GM12801 (cell line): Measurements from ENCODE around the gene LVRN.

Source experiments
- TF ChIP-seq, protein P1 (sequence below): IDR thresholded peaks from one replicate; pipeline ENCODE4 v1.5.1; 2011; ENCODE audit warnings: control low read depth; ENCODE audit not compliant: insufficient read length; ENCODE audit errors: extremely low read depth

LVRN gene

DNA sequence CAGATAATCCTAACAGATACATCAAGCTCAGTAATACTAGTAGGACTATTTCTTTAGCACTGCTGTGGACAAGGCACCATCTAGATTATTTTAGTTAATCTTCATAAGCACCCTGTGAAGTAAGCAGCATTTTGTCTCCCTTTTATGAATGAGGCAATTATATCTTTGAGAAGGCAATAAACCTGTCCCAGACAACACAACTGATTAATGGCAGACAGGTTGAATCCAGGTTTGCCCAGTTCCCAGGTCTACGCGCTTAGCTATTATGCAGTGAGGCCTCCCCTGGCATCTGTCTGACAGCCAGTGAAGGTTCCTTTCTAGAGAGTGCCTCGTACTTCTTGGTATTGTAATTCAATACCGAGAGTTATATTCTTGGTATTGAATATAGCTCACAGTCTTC is 9.7 kb upstream of the LVRN start:
- TF ChIP-seq, protein P1, sequence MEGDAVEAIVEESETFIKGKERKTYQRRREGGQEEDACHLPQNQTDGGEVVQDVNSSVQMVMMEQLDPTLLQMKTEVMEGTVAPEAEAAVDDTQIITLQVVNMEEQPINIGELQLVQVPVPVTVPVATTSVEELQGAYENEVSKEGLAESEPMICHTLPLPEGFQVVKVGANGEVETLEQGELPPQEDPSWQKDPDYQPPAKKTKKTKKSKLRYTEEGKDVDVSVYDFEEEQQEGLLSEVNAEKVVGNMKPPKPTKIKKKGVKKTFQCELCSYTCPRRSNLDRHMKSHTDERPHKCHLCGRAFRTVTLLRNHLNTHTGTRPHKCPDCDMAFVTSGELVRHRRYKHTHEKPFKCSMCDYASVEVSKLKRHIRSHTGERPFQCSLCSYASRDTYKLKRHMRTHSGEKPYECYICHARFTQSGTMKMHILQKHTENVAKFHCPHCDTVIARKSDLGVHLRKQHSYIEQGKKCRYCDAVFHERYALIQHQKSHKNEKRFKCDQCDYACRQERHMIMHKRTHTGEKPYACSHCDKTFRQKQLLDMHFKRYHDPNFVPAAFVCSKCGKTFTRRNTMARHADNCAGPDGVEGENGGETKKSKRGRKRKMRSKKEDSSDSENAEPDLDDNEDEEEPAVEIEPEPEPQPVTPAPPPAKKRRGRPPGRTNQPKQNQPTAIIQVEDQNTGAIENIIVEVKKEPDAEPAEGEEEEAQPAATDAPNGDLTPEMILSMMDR = no peak

DNA sequence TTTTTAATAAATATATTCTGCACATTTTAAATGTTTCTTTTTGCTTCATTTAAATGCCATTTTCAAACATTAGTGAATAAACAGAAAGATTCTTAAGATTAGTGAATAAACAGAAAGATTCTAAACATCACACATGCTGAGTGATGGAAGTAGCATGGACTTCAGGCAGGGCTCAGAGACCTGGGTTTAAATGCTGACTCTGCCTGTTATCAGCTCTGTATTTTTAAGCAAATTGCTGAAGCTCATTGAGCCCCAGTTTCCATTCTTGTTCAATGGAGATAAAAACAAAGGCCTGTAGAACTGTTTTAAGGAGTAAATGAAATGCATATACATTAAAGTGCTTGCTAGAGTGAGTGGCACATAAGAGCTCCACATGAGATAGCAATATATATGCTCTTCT is 8.1 kb upstream of the LVRN start:
- TF ChIP-seq, protein P1 = no peak

DNA sequence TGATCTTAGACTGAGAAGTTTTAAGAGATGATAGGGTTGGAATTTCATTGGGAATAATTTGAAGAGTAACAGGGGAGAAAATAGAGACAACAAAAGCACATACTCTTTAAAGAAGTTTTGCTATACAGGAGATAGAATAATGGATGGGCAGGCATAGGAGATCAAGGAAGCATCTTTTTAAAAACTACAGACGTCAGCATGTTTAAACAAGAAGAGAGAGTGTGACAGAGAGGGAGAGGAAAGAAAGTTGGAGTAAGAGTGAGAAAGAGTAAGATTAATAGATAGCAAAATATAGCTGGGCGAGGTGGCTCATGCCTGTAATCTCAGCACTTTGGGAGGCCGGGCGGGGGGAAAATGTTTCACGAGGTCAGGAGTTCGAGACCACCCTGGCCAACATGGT is 5.3 kb upstream of the LVRN start:
- TF ChIP-seq, protein P1 = no peak

DNA sequence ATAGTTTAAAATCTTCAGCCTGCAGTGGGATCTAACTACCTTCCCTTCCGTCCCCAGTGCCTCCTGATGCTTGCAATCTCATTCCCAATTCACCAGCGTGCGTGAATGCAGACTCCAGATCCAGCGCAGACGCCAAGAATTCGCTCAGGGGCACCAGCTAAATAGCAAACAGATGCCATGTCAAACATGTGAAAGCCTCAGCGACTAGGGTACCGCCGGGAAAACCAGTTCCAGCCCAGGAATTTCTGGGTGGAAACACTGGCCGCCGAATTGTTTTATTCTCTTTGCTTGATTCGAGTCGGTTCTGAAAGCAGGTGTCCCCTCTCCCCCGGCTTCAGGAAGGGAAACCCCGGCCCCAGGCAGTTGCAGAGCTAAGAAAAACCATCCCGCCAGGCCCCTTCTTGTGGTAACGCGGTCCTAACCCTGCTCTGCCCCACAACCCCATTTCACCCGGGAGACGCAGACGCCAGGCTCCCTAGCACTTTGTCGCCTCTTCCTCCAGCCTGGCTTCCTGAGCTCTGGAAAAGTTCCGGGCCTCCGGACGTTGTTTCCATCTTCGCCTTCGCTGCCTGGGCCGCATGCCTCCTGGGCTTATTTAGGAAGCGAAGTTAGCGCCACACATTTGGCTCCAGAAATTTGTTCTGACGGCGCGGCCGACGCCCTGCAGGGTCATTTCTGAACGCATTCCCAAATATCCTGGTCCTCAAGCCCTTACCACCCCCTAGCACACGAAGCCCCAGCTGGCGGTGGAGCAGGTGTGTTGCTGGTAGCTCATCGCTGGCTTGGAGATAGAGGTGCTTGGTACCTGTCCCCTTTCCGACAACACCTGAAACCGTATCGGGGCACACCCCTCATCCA is 665 bp upstream of the LVRN start:
- TF ChIP-seq, protein P1 = no peak

DNA sequence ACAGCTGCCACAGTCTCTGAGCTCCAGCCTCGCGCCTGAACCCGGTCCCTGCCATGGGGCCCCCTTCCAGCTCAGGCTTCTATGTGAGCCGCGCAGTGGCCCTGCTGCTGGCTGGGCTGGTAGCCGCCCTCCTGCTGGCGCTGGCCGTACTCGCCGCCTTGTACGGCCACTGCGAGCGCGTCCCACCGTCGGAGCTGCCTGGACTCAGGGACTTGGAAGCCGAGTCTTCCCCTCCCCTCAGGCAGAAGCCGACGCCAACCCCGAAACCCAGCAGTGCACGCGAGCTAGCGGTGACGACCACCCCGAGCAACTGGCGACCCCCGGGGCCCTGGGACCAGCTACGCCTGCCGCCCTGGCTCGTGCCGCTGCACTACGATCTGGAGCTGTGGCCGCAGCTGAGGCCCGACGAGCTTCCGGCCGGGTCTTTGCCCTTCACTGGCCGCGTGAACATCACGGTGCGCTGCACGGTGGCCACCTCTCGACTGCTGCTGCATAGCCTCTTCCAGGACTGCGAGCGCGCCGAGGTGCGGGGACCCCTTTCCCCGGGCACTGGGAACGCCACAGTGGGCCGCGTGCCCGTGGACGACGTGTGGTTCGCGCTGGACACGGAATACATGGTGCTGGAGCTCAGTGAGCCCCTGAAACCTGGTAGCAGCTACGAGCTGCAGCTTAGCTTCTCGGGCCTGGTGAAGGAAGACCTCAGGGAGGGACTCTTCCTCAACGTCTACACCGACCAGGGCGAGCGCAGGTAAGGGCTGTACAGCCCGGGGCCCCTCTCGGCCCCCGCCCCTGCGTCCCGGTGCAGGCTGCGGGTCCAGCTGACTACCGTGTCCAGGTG is 509 bp downstream of the LVRN start:
- TF ChIP-seq, protein P1 = no peak

DNA sequence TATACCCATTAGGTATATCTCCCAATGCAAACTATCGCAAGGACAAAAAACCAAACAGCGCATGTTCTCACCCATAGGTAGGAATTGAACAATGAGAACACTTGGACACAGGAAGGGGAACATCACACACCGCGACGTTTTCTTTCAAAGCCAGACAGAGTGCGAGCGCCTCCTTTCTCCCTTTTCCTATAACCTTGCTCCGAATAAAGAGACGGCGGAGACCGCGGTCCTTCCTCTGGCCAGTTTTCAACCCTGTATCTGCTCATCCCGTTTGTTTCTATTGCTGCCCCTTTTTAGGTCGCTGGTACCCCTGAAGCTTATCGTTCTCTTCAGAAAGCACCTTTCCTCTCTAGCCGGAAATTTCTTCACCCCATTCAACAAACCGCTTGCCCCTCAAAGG is 1.3 kb downstream of the LVRN start:
- TF ChIP-seq, protein P1 = no peak

DNA sequence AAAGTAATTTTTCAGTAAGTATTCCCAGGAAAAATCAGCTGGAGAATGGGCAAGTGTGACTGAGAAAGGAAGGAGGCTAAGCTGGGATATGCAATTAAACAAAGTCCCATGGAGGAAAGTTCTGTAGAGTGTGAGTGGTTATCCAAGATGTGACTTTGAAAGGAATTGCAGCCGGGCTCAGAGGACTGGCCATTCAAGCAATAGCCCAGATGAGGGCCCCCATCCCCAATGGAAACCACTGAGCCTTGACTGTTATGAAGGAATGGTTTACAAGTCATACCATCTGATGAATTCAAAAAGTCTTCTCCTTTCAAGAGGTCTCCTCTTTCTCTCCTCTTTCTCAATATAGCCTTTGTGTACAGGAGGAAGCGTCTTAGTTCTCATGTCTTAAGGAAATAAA is 6.5 kb downstream of the LVRN start:
- TF ChIP-seq, protein P1 = no peak
